CD4-positive, alpha-beta memory T cell (primary cell): ENCODE measurements around the gene ZNF684. TPM values are rescaled to one million over a fixed set of nuclear protein-coding genes. Genes with fewer than 3 reads are reported as not detected.

Experiments
- CTCF ChIA-PET: fragments of 350-600 bp; sonication (Branson Sonifier 250); formaldehyde crosslinking; loops from one replicate; lab custom pipeline; 2021; ENCODE audit warnings: inconsistent platforms; ENCODE audit not compliant: partially characterized antibody; lab: Charles Lee
- POLR2A ChIA-PET: fragments of 350-600 bp; sonication (Branson Sonifier 250); formaldehyde crosslinking; loops from one replicate; lab custom pipeline; 2021; ENCODE audit not compliant: partially characterized antibody; lab: Charles Lee
- DNase-seq, 5 donors: peaks; one replicate each; pipeline versions ENCODE4 v3.0.0 to v3.0.0-alpha.2; 2020 to 2022; ENCODE audit warnings: mixed read lengths in 1 of 5
- H3K27ac ChIP-seq: one replicate; pipeline ENCODE4 v1.7.0; 2013; ENCODE audit warnings: low read depth, low read length
- H3K27me3 ChIP-seq: 2 replicates; pipeline ENCODE4 v1.7.0; 2013; ENCODE audit warnings: mild to moderate bottlenecking, low read length, moderate library complexity; ENCODE audit not compliant: insufficient read depth
- H3K36me3 ChIP-seq: 2 replicates; pipeline ENCODE4 v1.7.0; 2013; ENCODE audit warnings: mild to moderate bottlenecking, low read length, moderate library complexity; ENCODE audit not compliant: insufficient read depth
- H3K4me1 ChIP-seq: 2 replicates; pipeline ENCODE4 v1.7.0; 2013; ENCODE audit warnings: mild to moderate bottlenecking, low read length, moderate library complexity; ENCODE audit not compliant: insufficient read depth
- H3K4me3 ChIP-seq, 2 donors: one replicate each; pipeline ENCODE4 v1.7.0; 2013; ENCODE audit warnings: low read length in 2 of 2, mild to moderate bottlenecking in 1 of 2
- H3K9me3 ChIP-seq, 2 donors: one replicate each; pipeline ENCODE4 v1.7.0; 2013; ENCODE audit warnings: low read length in 2 of 2, control low read depth in 1 of 2; ENCODE audit not compliant: control insufficient read depth in 1 of 2
- H3K27ac Mint-ChIP-seq, 7 donors: one replicate each; pipeline ENCODE4 v1.8.0; 2020 to 2021; ENCODE audit warnings: mixed read lengths in 7 of 7, mild to moderate bottlenecking in 6 of 7, inconsistent platforms in 3 of 7, moderate library complexity in 3 of 7
- H3K27me3 Mint-ChIP-seq, 2 donors: one replicate each; pipeline ENCODE4 v1.8.0; 2020 to 2021; ENCODE audit warnings: mixed read lengths in 2 of 2
- H3K36me3 Mint-ChIP-seq, 2 donors: one replicate each; pipeline ENCODE4 v1.8.0; 2020 to 2021; ENCODE audit warnings: mixed read lengths in 2 of 2, inconsistent platforms in 1 of 2, mild to moderate bottlenecking in 1 of 2
- H3K4me1 Mint-ChIP-seq, 4 donors: one replicate each; pipeline ENCODE4 v1.8.0; 2020 to 2021; ENCODE audit warnings: mixed read lengths in 4 of 4, mild to moderate bottlenecking in 1 of 4
- H3K4me3 Mint-ChIP-seq, 8 donors: one replicate each; pipeline ENCODE4 v1.8.0; 2020 to 2021; ENCODE audit warnings: mixed read lengths in 8 of 8, mild to moderate bottlenecking in 7 of 8, moderate library complexity in 6 of 8, inconsistent platforms in 3 of 8
- H3K9me3 Mint-ChIP-seq, 8 donors: one replicate each; pipeline ENCODE4 v1.8.0; 2020 to 2021; ENCODE audit warnings: mixed read lengths in 8 of 8, mild to moderate bottlenecking in 5 of 8, inconsistent platforms in 3 of 8, moderate library complexity in 1 of 8
- intact Hi-C: fragments of 100-400 bp; cut with micrococcal nuclease; formaldehyde crosslinking; loops from one replicate; pipeline ENCODE4 v1.15.1; 2023
- polyA plus RNA-seq, 2 donors: library from polyadenylated mRNA; unstranded; fragments of 300-500 nt; fragmentation: Illumina TruSeq; gene quantifications; one replicate each; pipeline ENCODE4 v1.2.3, GENCODE V29; 2021
- total RNA-seq, 2 experiments: library from RNA; stranded (reverse); gene quantifications; one replicate each; pipeline ENCODE4 v1.2.3, GENCODE V29; 2021

Gene ZNF684
- total and polyA plus RNA-seq, 4 experiments from 2014 or later = 2.0 to 5.5 (median 4.1) TPM

DNA sequence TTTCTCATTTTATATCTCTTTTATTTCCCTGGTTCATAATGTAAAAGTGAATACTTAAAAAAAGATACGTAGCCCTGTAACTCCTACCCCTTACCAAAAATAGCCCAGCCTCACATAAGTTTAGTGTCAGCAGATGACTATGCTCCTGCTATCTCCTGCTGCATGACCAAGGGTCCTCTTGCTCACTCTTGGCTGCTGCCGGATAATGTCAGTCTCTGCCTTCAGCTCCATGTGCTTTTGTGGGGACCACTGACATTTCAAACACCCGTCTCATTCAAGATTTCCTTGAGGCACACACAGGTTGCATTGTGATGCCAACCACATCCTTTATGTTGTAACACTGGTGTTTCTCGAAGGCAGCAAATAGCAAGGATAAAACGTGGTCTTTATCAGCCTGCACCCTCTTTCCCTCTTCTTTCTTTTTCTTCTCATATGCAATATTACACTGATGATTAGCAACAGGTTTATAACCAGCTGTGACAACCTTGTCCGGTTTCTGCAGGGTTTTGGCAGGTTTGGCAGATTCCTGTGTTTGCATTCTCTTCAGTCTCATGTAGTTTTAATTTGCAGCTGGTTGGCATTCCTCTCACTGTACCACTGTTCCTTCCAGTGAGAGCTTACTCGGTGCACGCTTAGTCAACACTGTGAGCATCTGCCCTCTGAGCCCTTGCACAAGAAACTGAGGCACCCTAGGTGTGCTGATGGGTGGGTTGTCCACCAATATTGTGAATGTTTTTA lies 62.2 kb downstream of the ZNF684 start:
- H3K4me3 ChIP-seq = no peak overlapping the region
- no peaks in the 10 kb centered on the region for H3K27me3 ChIP-seq
- H3K27me3 Mint-ChIP-seq = peaks cover 5 to 16% of the 10 kb centered on the region in 2 donors
- H3K9me3 ChIP-seq = no peaks in the 10 kb centered on the region
- no peaks in the 10 kb centered on the region for H3K4me1 ChIP-seq
- DNase-seq = no peak
- no peaks in the 10 kb centered on the region for H3K9me3 Mint-ChIP-seq
- peaks cover 0 to 6% (median 4%) of the 10 kb centered on the region in 4 donors for H3K4me1 Mint-ChIP-seq
- H3K36me3 ChIP-seq = no peaks in the 10 kb centered on the region
- no peak overlapping the region for H3K4me3 Mint-ChIP-seq
- ChIA-PET POLR2A (no interaction called here), CTCF (interaction anchor here (1.1 kb wide), 1 partner anchor 359 kb away, joined by 3 read pairs; no protein-coding TSS in a partner anchor)
- H3K36me3 Mint-ChIP-seq = no peaks in the 10 kb centered on the region
- no peak overlapping the region for H3K27ac ChIP-seq
- intact Hi-C loops = no loop called here
- peak overlapping the region in 2 of 7 donors; percentile 10 to 74 for H3K27ac Mint-ChIP-seq

DNA sequence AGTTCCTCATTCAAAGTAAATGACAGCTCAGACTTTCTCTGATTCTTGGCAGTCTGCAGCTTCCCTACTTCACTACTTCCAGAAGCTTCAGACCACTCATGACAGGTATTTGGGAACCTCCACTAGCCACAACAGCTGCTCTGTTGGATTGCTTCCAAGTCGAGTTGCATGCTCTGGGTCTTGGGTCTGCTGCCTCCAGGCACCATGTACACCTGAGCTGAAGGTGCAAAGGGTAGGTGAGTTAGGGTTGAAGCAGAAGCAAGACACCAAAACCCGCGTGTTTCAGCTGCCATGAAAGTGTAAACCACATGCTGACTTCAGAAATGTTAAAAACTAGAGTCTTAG lies 62.7 kb downstream of the ZNF684 start:
- Histone ChIP-seq H3K27ac (no peak overlapping the region), H3K4me3 (no peak overlapping the region), H3K36me3 (no peaks in the 10 kb centered on the region), H3K9me3 (no peaks in the 10 kb centered on the region), H3K4me1 (no peaks in the 10 kb centered on the region), H3K27me3 (no peaks in the 10 kb centered on the region)
- H3K27me3 Mint-ChIP-seq = peaks cover 5 to 16% of the 10 kb centered on the region in 2 donors
- POLR2A ChIA-PET = no interaction called here
- H3K4me1 Mint-ChIP-seq = peaks cover 0 to 6% (median 4%) of the 10 kb centered on the region in 4 donors
- intact Hi-C loops = no loop called here
- no peak for DNase-seq
- no peak overlapping the region for H3K4me3 Mint-ChIP-seq
- no peaks in the 10 kb centered on the region for H3K36me3 Mint-ChIP-seq
- CTCF ChIA-PET = interaction anchor here (1.1 kb wide), 1 partner anchor 359 kb away, joined by 3 read pairs; no protein-coding TSS in a partner anchor
- no peak overlapping the region for H3K27ac Mint-ChIP-seq
- H3K9me3 Mint-ChIP-seq = no peaks in the 10 kb centered on the region

DNA sequence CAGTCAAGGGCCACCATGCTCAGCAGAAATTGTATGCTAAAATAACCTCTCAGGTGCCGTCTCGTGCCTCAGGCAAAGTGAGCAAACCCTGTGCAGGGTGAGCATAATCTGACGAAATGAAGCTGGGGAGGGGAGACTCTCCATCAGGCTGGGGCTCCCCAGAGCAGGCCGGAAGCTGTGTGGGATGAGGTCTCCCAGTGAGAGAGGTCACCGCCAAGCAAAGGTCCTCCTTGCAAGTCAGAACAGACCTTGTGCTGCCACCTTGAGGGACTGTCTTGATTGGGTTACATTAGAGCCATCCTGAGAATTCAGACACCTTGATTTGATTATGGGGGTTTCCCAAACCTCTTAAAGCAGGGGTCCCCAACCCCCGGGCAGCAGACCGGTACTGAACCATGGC lies 64.2 kb downstream of the ZNF684 start:
- Histone ChIP-seq H3K9me3 (no peaks in the 10 kb centered on the region), H3K36me3 (no peaks in the 10 kb centered on the region), H3K27me3 (no peaks in the 10 kb centered on the region), H3K27ac (no peak overlapping the region), H3K4me3 (no peak overlapping the region), H3K4me1 (no peaks in the 10 kb centered on the region)
- Mint-ChIP-seq H3K4me1 (peaks cover 0 to 6% (median 4%) of the 10 kb centered on the region in 4 donors), H3K36me3 (no peaks in the 10 kb centered on the region), H3K9me3 (no peaks in the 10 kb centered on the region), H3K27me3 (peaks cover 5 to 16% of the 10 kb centered on the region in 2 donors), H3K27ac (no peak overlapping the region), H3K4me3 (no peak overlapping the region)
- no peak for DNase-seq
- CTCF ChIA-PET = interaction anchor here (1.8 kb wide), 1 partner anchor 254 kb away, joined by 4 read pairs; no protein-coding TSS in a partner anchor
- POLR2A ChIA-PET = no interaction called here
- intact Hi-C loops = no loop called here

Other genes with a start within 250 kb of the ZNF684 start
- gene COL9A2, start 214.4 kb upstream of the ZNF684 start, total RNA-seq = 1 to 10 TPM; 2.1 to 2.8 TPM
- gene COL9A2, start 214.4 kb upstream of the ZNF684 start, polyA plus RNA-seq = under 1 TPM in 1 of 2 donors, not detected in 1; 0.41 TPM
- gene SMAP2, start 157.9 kb upstream of the ZNF684 start, total RNA-seq = 100 to 1,000 TPM; 123 TPM
- gene SMAP2, start 157.9 kb upstream of the ZNF684 start, polyA plus RNA-seq = 100 to 1,000 TPM; 258 to 358 TPM
- gene ZFP69B, start 81.2 kb upstream of the ZNF684 start, total RNA-seq = 1 to 10 TPM; 7.5 to 7.9 TPM
- gene ZFP69B, start 81.2 kb upstream of the ZNF684 start, polyA plus RNA-seq = 1 to 10 TPM; 2.1 to 2.4 TPM
- 1 to 10 TPM; 3.3 to 4.3 TPM for gene ZFP69, start 54.3 kb upstream of the ZNF684 start, total RNA-seq
- 1 to 10 TPM; 3.8 to 6.1 TPM for gene ZFP69, start 54.3 kb upstream of the ZNF684 start, polyA plus RNA-seq
- gene EXO5, start 22.9 kb upstream of the ZNF684 start, total RNA-seq = 10 to 100 TPM; 10.1 to 10.7 TPM
- 1 to 10 TPM; 4.0 to 6.8 TPM for gene EXO5, start 22.9 kb upstream of the ZNF684 start, polyA plus RNA-seq
- 1 to 10 TPM; 2.0 to 2.3 TPM for gene RIMS3, start 134.0 kb downstream of the ZNF684 start, total RNA-seq
- 1 to 10 TPM; 1.5 to 3.4 TPM for gene RIMS3, start 134.0 kb downstream of the ZNF684 start, polyA plus RNA-seq
- 10 to 100 TPM; 70.4 to 73.6 TPM for gene NFYC, start 160.1 kb downstream of the ZNF684 start, total RNA-seq
- 10 to 100 TPM; 47.7 to 67.2 TPM for gene NFYC, start 160.1 kb downstream of the ZNF684 start, polyA plus RNA-seq